Kidney epithelial cell (primary cell): Measurements from ENCODE around the gene GABRB1. TPM values are rescaled to one million over a fixed set of nuclear protein-coding genes. Genes with fewer than 3 reads are reported as not detected.

ENCODE experiments used
- DNase-seq: peaks from one replicate; pipeline ENCODE4 v3.0.0-alpha.2; 2010; ENCODE audit warnings: low read depth
- H3K27me3 ChIP-seq: 2 replicates; pipeline ENCODE4 v1.6.0; 2011; ENCODE audit warnings: low read length; ENCODE audit not compliant: control insufficient read depth, insufficient read depth
- H3K36me3 ChIP-seq: 2 replicates; pipeline ENCODE4 v1.5.1; 2011; ENCODE audit warnings: low read length; ENCODE audit not compliant: control insufficient read depth, insufficient read depth
- H3K4me3 ChIP-seq: 2 replicates; pipeline ENCODE4 v1.5.1; 2011; ENCODE audit warnings: low read depth, mild to moderate bottlenecking, control low read depth, low read length
- total RNA-seq: library from RNA; depleted of rRNA; stranded (reverse); fragments of >200 nt; gene quantifications from 2 replicates; pipeline ENCODE4 v1.2.3, GENCODE V29; 2015
- TF ChIP-seq, protein P1 (sequence below): IDR thresholded peaks from 2 replicates; pipeline ENCODE4 v1.5.1; 2011; ENCODE audit warnings: mild to moderate bottlenecking, moderate library complexity, low read length, control low read depth, inconsistent platforms; ENCODE audit not compliant: insufficient read depth, poor library complexity, severe bottlenecking

Gene GABRB1
- not detected in 2 replicates for total RNA-seq

DNA sequence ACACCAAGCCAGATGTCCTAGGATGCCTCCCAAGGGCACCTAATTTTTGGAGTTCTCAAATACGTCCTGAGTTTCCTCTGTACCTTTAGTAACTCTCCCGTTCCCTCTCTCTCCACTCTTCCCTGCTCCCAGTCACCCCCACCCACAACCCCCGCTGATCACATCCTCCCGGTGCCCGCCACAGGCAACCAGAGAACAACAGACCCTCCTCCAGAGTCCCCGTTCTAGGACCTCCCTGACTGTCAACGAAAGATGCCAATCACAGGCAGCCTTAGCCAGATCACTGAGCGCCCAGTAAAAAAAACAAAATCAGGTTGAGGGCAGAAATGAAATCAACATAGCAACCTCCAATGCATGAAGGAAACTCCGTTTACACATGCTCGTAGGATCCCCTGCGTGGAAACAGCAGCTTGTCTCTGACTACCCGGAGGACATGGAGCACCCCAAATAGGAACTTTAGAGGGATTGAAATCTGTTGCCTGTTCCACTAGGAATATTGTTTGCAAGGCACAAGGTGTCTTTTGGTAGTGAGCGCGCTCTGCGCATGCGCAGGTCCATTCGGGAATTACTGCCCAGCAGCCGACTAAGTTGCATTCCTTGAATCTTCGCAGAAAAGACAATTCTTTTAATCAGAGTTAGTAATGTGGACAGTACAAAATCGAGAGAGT lies at the start of gene GABRB1:
Gene GABRB1 (plus strand): TSS at position 557 of the 668 bp plus-strand sequence.
- peak; percentile 19 for DNase-seq
- Histone ChIP-seq H3K36me3 (no peaks in the 10 kb centered on the region), H3K27me3 (peaks cover 5% of the 10 kb centered on the region), H3K4me3 (peak within 1 kb of the TSS; percentile 48)
- TF ChIP-seq, protein P1, sequence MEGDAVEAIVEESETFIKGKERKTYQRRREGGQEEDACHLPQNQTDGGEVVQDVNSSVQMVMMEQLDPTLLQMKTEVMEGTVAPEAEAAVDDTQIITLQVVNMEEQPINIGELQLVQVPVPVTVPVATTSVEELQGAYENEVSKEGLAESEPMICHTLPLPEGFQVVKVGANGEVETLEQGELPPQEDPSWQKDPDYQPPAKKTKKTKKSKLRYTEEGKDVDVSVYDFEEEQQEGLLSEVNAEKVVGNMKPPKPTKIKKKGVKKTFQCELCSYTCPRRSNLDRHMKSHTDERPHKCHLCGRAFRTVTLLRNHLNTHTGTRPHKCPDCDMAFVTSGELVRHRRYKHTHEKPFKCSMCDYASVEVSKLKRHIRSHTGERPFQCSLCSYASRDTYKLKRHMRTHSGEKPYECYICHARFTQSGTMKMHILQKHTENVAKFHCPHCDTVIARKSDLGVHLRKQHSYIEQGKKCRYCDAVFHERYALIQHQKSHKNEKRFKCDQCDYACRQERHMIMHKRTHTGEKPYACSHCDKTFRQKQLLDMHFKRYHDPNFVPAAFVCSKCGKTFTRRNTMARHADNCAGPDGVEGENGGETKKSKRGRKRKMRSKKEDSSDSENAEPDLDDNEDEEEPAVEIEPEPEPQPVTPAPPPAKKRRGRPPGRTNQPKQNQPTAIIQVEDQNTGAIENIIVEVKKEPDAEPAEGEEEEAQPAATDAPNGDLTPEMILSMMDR = no peak

DNA sequence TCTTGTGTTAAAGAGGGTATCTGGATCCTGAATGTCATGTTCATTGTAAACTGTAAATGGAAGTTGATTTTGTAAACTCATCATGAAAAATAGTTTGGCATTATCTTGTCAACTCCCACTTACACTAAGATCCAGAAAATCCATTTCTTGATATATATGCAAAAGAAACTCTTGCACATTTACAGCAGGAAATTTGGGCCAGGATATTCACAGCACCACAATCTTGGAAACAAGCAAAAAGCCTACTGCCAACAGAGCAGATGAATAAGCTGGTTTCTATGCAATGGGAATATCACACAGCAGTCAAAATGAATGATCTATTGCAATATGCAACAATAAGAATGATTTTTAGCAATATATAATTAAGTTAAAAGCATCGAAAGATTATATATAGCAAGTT lies 46.6 kb upstream of the GABRB1 start:
- no peak for DNase-seq
- Histone ChIP-seq H3K36me3 (no peaks in the 10 kb centered on the region), H3K27me3 (peaks cover 2% of the 10 kb centered on the region), H3K4me3 (no peak overlapping the region)
- TF ChIP-seq, protein P1 = no peak

DNA sequence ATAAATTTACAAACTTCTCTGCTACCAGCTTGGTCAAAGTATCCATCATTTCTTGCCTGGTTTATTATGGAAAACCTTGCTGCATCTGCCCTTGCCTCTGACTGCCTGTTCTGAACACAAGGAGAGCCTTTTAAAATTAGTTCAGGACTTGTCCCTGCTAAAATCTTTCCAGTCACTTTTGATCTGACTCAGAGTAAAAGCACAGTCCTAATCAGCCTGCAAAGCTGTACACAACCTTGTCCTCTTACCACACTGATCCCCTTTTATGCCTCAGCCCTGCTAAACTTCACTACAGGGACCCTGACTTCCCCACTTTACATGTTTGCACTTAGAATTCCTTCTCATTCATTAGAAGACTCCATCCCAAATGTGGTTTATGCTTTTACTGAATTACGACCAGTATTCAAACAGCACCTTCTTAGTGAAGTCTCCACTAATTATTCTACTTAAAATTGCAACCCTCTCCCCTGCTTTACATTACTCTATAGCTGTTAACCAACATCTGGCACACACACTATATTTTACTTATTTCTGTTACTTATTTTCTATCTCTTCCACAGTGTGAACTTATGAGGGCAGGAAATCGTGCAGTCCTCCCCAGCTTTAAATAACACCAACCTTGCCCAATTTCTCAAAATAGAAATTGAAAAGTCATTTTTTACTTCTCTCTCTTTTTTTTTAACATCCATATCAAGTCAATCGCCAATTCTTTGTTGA lies 44.3 kb upstream of the GABRB1 start:
- no peaks in the 10 kb centered on the region for H3K36me3 ChIP-seq
- DNase-seq = no peak
- TF ChIP-seq, protein P1 = no peak
- peaks cover 9% of the 10 kb centered on the region for H3K27me3 ChIP-seq
- H3K4me3 ChIP-seq = no peak overlapping the region

DNA sequence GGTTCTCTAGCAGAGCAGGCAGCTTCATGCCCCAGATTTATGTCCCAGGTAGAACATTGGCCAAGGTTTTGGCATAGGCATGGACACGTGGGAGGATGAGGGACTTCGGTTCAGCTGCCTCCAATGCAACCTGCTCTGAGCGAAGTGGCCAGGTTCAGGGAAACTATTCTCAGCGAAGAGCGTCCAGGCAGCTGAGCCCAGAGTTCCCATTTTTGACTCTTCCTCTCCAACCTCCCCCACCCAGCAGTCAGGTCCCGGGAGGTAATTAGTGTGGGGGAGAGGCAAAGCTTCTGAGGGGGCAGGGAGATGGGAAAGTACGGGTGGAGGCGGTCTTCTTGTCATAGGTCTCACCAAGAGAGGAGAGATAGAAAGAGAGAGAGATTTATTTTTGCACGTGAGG lies 39.0 kb upstream of the GABRB1 start:
- Histone ChIP-seq H3K4me3 (no peak overlapping the region), H3K27me3 (peaks cover 36% of the 10 kb centered on the region)
- TF ChIP-seq, protein P1 = no peak

DNA sequence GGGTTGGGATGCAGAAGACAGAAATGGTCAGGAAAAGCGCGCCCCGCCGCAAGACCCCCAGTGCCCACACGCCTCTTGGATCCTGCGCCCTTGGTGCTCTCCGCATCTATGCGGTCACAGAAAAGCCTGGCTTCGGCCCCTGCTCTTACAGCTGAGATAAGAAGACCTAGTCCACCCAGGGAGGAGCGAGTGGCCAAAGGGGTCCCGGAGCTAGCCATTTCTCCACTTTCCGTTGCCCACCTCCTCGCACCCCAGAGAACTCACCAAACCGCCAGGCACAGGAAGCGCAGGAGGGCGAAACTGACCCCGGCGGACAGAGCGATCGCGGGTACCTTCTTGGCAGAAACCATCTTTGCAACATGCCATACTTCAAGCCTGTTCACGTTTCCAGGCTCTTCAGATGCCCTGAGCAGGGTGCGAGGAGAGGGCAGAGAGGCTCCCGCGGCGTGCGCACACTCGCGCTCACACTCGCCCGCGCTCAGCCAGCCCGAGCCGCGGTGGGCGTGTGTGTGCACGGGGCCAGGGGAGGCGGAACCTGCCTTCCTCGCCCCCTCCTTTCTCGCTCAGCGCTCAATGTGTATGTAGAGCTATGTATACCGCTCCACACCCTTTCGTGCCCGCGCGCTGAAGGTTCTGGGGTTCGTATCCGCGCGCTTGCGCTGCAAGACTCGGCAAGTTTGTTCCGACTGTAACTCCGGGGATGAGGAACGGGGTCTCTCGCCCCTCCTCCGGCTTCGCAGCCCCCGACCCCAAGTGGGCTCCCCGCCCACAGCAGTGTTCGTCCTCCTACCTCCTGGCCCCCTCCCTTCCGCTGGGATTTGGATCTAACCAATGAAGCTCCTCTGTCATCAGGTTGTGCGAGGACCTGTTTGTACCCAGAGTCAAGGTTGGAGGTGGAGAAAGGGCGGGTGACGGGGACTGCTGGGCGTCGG lies 38.0 kb upstream of the GABRB1 start, which contains the start of gene GABRA4:
Gene GABRA4 (minus strand): TSS at position 507 of the 932 bp plus-strand sequence. CDS start 157 bp downstream, at position 350.
- Histone ChIP-seq H3K27me3 (peaks cover 36% of the 10 kb centered on the region), H3K4me3 (peak within 1 kb of the TSS; percentile 27), H3K36me3 (no peaks in the 10 kb centered on the region)
- DNase-seq = no peak
- TF ChIP-seq, protein P1 = no peak

More for the DNA sequence above, 39.0 kb upstream of the GABRB1 start:
- no peak for DNase-seq
- no peaks in the 10 kb centered on the region for H3K36me3 ChIP-seq
